GM18502 (cell line): ENCODE results near the gene PKD2L1.
A peak's percentile ranks its signal among the peaks of the same experiment; 100 is the strongest.
"Not testable (repeated sequence)": the region's sequence is repeated elsewhere in the genome, so short reads cannot be mapped to it uniquely, and the experiment has no call there.

Source experiments
- ATAC-seq: cut with Tn5 transposase; IDR thresholded peaks from one replicate; pipeline ENCODE4 v1.9.1; 2021; ENCODE audit warnings: mild to moderate bottlenecking; ENCODE audit not compliant: unreplicated experiment, poor library complexity

PKD2L1 gene

GRCh38 chr10:100334762-100335161 lies 4.7 kb upstream of the PKD2L1 start:
- ATAC-seq: no peak

- no peak for ATAC-seq
Measured at GRCh38 chr10:100333661-100334440, 3.8 kb upstream of the PKD2L1 start.

- ATAC-seq: no peak
Measured at GRCh38 chr10:100333106-100333505, 3.1 kb upstream of the PKD2L1 start.

- no peak for ATAC-seq
Measured at GRCh38 chr10:100328198-100328597, 1.8 kb downstream of the PKD2L1 start.

GRCh38 chr10:100327718-100328009 lies 2.4 kb downstream of the PKD2L1 start:
- ATAC-seq: no peak

- ATAC-seq: peak; percentile 98
Measured at GRCh38 chr10:100327007-100327717, 2.9 kb downstream of the PKD2L1 start.

- ATAC-seq: no peak
Measured at GRCh38 chr10:100325158-100325557, 4.9 kb downstream of the PKD2L1 start.

GRCh38 chr10:100319707-100320402 lies 10.2 kb downstream of the PKD2L1 start:
- no peak for ATAC-seq

GRCh38 chr10:100318207-100318606 lies 11.8 kb downstream of the PKD2L1 start:
- ATAC-seq: no peak

- no peak for ATAC-seq
Measured at GRCh38 chr10:100315615-100316014, 14.4 kb downstream of the PKD2L1 start.

- ATAC-seq: no peak
Measured at GRCh38 chr10:100311298-100311697, 18.7 kb downstream of the PKD2L1 start.

- ATAC-seq: no peak
Measured at GRCh38 chr10:100307684-100308083, 22.3 kb downstream of the PKD2L1 start.

- ATAC-seq: no peak
Measured at GRCh38 chr10:100306861-100307260, 23.2 kb downstream of the PKD2L1 start.

GRCh38 chr10:100304414-100304813 lies 25.6 kb downstream of the PKD2L1 start:
- no peak for ATAC-seq

GRCh38 chr10:100303724-100304319 lies 26.2 kb downstream of the PKD2L1 start:
- ATAC-seq: no peak

GRCh38 chr10:100301123-100301522 lies 28.9 kb downstream of the PKD2L1 start:
- ATAC-seq: not testable (repeated sequence)

GRCh38 chr10:100297242-100297641 lies 32.8 kb downstream of the PKD2L1 start:
- no peak for ATAC-seq

GRCh38 chr10:100293066-100293465 lies 37.0 kb downstream of the PKD2L1 start:
- no peak for ATAC-seq

- ATAC-seq: not testable (repeated sequence)
Measured at GRCh38 chr10:100292300-100292699, 37.7 kb downstream of the PKD2L1 start.

GRCh38 chr10:100291356-100291755 lies 38.7 kb downstream of the PKD2L1 start:
- no peak for ATAC-seq

GRCh38 chr10:100289641-100290040 lies 40.4 kb downstream of the PKD2L1 start:
- ATAC-seq: no peak
